ENCODE data around the gene UVRAG.

The UVRAG gene

GRCh38 chr11:76115555-76115954, 300.5 kb downstream of the UVRAG start:
- no peak for DNase-seq (ENCODE audit: low read depth)

- DNase-seq (ENCODE audit: low read depth), result no peak
Observed at GRCh38 chr11:76119032-76119431, 304.0 kb downstream of the UVRAG start.

GRCh38 chr11:76119779-76120178, 304.8 kb downstream of the UVRAG start:
- DNase-seq (ENCODE audit: low read depth), result no peak

- no peak for DNase-seq (ENCODE audit: low read depth)
Observed at GRCh38 chr11:76120513-76121101, 305.6 kb downstream of the UVRAG start.

GRCh38 chr11:76123248-76123647, 308.2 kb downstream of the UVRAG start:
- DNase-seq (ENCODE audit: low read depth), result no peak

- no peak for DNase-seq (ENCODE audit: low read depth)
Observed at GRCh38 chr11:76124905-76125770, 310.1 kb downstream of the UVRAG start.

GRCh38 chr11:76129729-76130128, 314.7 kb downstream of the UVRAG start:
- no peak for DNase-seq (ENCODE audit: low read depth)

- no peak for DNase-seq (ENCODE audit: low read depth)
Observed at GRCh38 chr11:76131142-76131541, 316.1 kb downstream of the UVRAG start.

- DNase-seq (ENCODE audit: low read depth), result no peak
Observed at GRCh38 chr11:76131671-76132631, 316.9 kb downstream of the UVRAG start.

GRCh38 chr11:76134239-76134638, 319.2 kb downstream of the UVRAG start:
- DNase-seq (ENCODE audit: low read depth), result no peak

- no peak for DNase-seq (ENCODE audit: low read depth)
Observed at GRCh38 chr11:76135491-76135890, 320.5 kb downstream of the UVRAG start.

- no peak for DNase-seq (ENCODE audit: low read depth)
Observed at GRCh38 chr11:76139314-76139713, 324.3 kb downstream of the UVRAG start.

GRCh38 chr11:76140912-76141574, 326.0 kb downstream of the UVRAG start:
- no peak for DNase-seq (ENCODE audit: low read depth)

GRCh38 chr11:76141901-76142588, 327.0 kb downstream of the UVRAG start:
- no peak for DNase-seq (ENCODE audit: low read depth)

- no peak for DNase-seq (ENCODE audit: low read depth)
Observed at GRCh38 chr11:76143274-76143673, 328.3 kb downstream of the UVRAG start.

- no peak for DNase-seq (ENCODE audit: low read depth)
Observed at GRCh38 chr11:76147106-76147740, 332.2 kb downstream of the UVRAG start.

- DNase-seq (ENCODE audit: low read depth), result no peak
Observed at GRCh38 chr11:76148231-76148630, 333.2 kb downstream of the UVRAG start.

GRCh38 chr11:76148941-76149613, 334.1 kb downstream of the UVRAG start:
- DNase-seq (ENCODE audit: low read depth), result no peak

GRCh38 chr11:76149713-76150112, 334.7 kb downstream of the UVRAG start:
- no peak for DNase-seq (ENCODE audit: low read depth)

- no peak for DNase-seq (ENCODE audit: low read depth)
Observed at GRCh38 chr11:76150141-76150540, 335.1 kb downstream of the UVRAG start.

All from stromal cell of bone marrow (primary cell).